ENCODE data around the gene TAF11L4. TPM values are rescaled to one million over a fixed set of nuclear protein-coding genes. Genes with fewer than 3 reads are reported as not detected.
"Not testable (repeated sequence)": the region's sequence is repeated elsewhere in the genome, so short reads cannot be mapped to it uniquely, and the experiment has no call there.

TAF11L4 gene
- total and polyA plus RNA-seq, 2 experiments from 2014 or later: not detected

- H3K9me2 ChIP-seq (ENCODE audit: insufficient read depth); H3K27me3 Mint-ChIP-seq (ENCODE audit: insufficient read depth, low read depth, poor library complexity); H3K4me1 ChIP-seq (ENCODE audit: insufficient read depth); H3K27ac ChIP-seq (ENCODE audit: low read depth); H2AFZ ChIP-seq; H3K4me1 Mint-ChIP-seq; H3K4me2 ChIP-seq; H3K36me3 Mint-ChIP-seq (ENCODE audit: low read depth); ATAC-seq; H3K9me3 Mint-ChIP-seq; H3K79me2 ChIP-seq (replicated peaks; ENCODE audit: insufficient read depth); H3K4me3 ChIP-seq; H3F3A ChIP-seq (replicated peaks; ENCODE audit: low read depth); H3K27ac Mint-ChIP-seq; DNase-seq (ENCODE audit: low spot score); H3K4me3 Mint-ChIP-seq; H3K36me3 ChIP-seq (ENCODE audit: insufficient read depth); H4K20me1 ChIP-seq (replicated peaks; ENCODE audit: insufficient read depth); H3K27me3 ChIP-seq (ENCODE audit: insufficient read depth): not testable (repeated sequence)
Measured at GRCh38 chr5:17528369-17528768, 6.8 kb downstream of the TAF11L4 start, which contains the start of gene TAF11L6. Gene TAF11L6, plus strand, starts transcription at chr5:17528669.

Small RNAs within 50 kb of the gene (small RNA-seq; reads per million reads assigned to genes)
- not detected for gene AC106774.3 (ENCODE audit: low replicate concordance)

Other genes with a start within 250 kb of the TAF11L4 start
- gene TAF11L2, start 23.6 kb upstream of the TAF11L4 start, total RNA-seq (2014; rRNA removed; shearing (Covaris generic)): not detected in 2 replicates
- gene TAF11L2, start 23.6 kb upstream of the TAF11L4 start, polyA plus RNA-seq (2016; fragmentation: Nextera tagmentation; extraction: Ambion mirVana): not detected in 2 replicates
- gene TAF11L3, start 3.4 kb upstream of the TAF11L4 start, total RNA-seq (2014; rRNA removed; shearing (Covaris generic)): not detected in 2 replicates
- not detected in 2 replicates for gene TAF11L3, start 3.4 kb upstream of the TAF11L4 start, polyA plus RNA-seq (2016; fragmentation: Nextera tagmentation; extraction: Ambion mirVana)
- not detected in 2 replicates for gene TAF11L5, start 3.4 kb downstream of the TAF11L4 start, total RNA-seq (2014; rRNA removed; shearing (Covaris generic))
- gene TAF11L5, start 3.4 kb downstream of the TAF11L4 start, polyA plus RNA-seq (2016; fragmentation: Nextera tagmentation; extraction: Ambion mirVana): not detected in 2 replicates
- not detected in 2 replicates for gene TAF11L6, start 6.9 kb downstream of the TAF11L4 start, total RNA-seq (2014; rRNA removed; shearing (Covaris generic))
- gene TAF11L6, start 6.9 kb downstream of the TAF11L4 start, polyA plus RNA-seq (2016; fragmentation: Nextera tagmentation; extraction: Ambion mirVana): not detected in 2 replicates
- not detected in 2 replicates for gene TAF11L7, start 64.0 kb downstream of the TAF11L4 start, total RNA-seq (2014; rRNA removed; shearing (Covaris generic))
- not detected in 2 replicates for gene TAF11L7, start 64.0 kb downstream of the TAF11L4 start, polyA plus RNA-seq (2016; fragmentation: Nextera tagmentation; extraction: Ambion mirVana)
- not detected in 2 replicates for gene TAF11L8, start 69.2 kb downstream of the TAF11L4 start, total RNA-seq (2014; rRNA removed; shearing (Covaris generic))
- not detected in 2 replicates for gene TAF11L8, start 69.2 kb downstream of the TAF11L4 start, polyA plus RNA-seq (2016; fragmentation: Nextera tagmentation; extraction: Ambion mirVana)
- gene TAF11L9, start 72.6 kb downstream of the TAF11L4 start, total RNA-seq (2014; rRNA removed; shearing (Covaris generic)): not detected in 2 replicates
- gene TAF11L9, start 72.6 kb downstream of the TAF11L4 start, polyA plus RNA-seq (2016; fragmentation: Nextera tagmentation; extraction: Ambion mirVana): not detected in 2 replicates
- gene TAF11L10, start 76.0 kb downstream of the TAF11L4 start, total RNA-seq (2014; rRNA removed; shearing (Covaris generic)): not detected in 2 replicates
- not detected in 2 replicates for gene TAF11L10, start 76.0 kb downstream of the TAF11L4 start, polyA plus RNA-seq (2016; fragmentation: Nextera tagmentation; extraction: Ambion mirVana)
- gene TAF11L11, start 82.4 kb downstream of the TAF11L4 start, total RNA-seq (2014; rRNA removed; shearing (Covaris generic)): 0.21 and 1.6 TPM in 2 replicates
- gene TAF11L11, start 82.4 kb downstream of the TAF11L4 start, polyA plus RNA-seq (2016; fragmentation: Nextera tagmentation; extraction: Ambion mirVana): not detected in 2 replicates
- not detected in 2 replicates for gene TAF11L12, start 88.6 kb downstream of the TAF11L4 start, total RNA-seq (2014; rRNA removed; shearing (Covaris generic))
- not detected in 2 replicates for gene TAF11L12, start 88.6 kb downstream of the TAF11L4 start, polyA plus RNA-seq (2016; fragmentation: Nextera tagmentation; extraction: Ambion mirVana)
- not detected in 2 replicates for gene TAF11L13, start 110.3 kb downstream of the TAF11L4 start, total RNA-seq (2014; rRNA removed; shearing (Covaris generic))
- not detected in 2 replicates for gene TAF11L13, start 110.3 kb downstream of the TAF11L4 start, polyA plus RNA-seq (2016; fragmentation: Nextera tagmentation; extraction: Ambion mirVana)
- not detected in 2 replicates for gene TAF11L14, start 112.7 kb downstream of the TAF11L4 start, total RNA-seq (2014; rRNA removed; shearing (Covaris generic))
- not detected in 2 replicates for gene TAF11L14, start 112.7 kb downstream of the TAF11L4 start, polyA plus RNA-seq (2016; fragmentation: Nextera tagmentation; extraction: Ambion mirVana)